Measurements from ENCODE around the gene FLNB. TPM values are rescaled to one million over a fixed set of nuclear protein-coding genes. Genes with fewer than 3 reads are reported as not detected.

Gene FLNB
- total RNA-seq, 1 experiment from 2014 or later, result 127 TPM

GRCh38 chr3:58008141-58009025 lies at the start of gene FLNB (continued):
- peak; percentile 45; the same call in 1 of the 2 replicates for TF ChIP-seq NFE2L1 (CRISPR knock-in tag; IDR thresholded peaks at IDR 0.05)
- no peak for TF ChIP-seq TEAD4 (CRISPR knock-in tag; IDR thresholded peaks at IDR 0.05)
- TF ChIP-seq IRF1 (CRISPR knock-in tag; IDR thresholded peaks at IDR 0.05), result no peak
- no peak for TF ChIP-seq ZNF263 (CRISPR knock-in tag; IDR thresholded peaks at IDR 0.05; ENCODE audit: low read depth)
- TF ChIP-seq SMAD3 (CRISPR knock-in tag; IDR thresholded peaks at IDR 0.05; ENCODE audit: borderline replicate concordance), result peak; percentile 71; the same call in 1 of the 2 replicates
- TF ChIP-seq E2F4 (CRISPR knock-in tag; IDR thresholded peaks at IDR 0.05; ENCODE audit: borderline replicate concordance, low read depth), result 0 out of 2 replicates have a peak, but pooled peaks have one; percentile 32
- TF ChIP-seq TP53 (CRISPR knock-in tag; IDR thresholded peaks at IDR 0.05), result no peak; the same call in 1 of the 2 replicates
- 0 out of 2 replicates have a peak, but pooled peaks have one; percentile 58 for TF ChIP-seq ETV6 (CRISPR knock-in tag; IDR thresholded peaks at IDR 0.05)
- TF ChIP-seq ZNF423 (CRISPR knock-in tag; IDR thresholded peaks at IDR 0.05), result no peak
- TF ChIP-seq TCF7 (CRISPR knock-in tag; IDR thresholded peaks at IDR 0.05; ENCODE audit: low read depth), result 0 out of 2 replicates have a peak, but pooled peaks have one; percentile 55
- TF ChIP-seq IRF2 (CRISPR knock-in tag; IDR thresholded peaks at IDR 0.05; ENCODE audit: borderline replicate concordance, low read depth), result no peak
- TF ChIP-seq E2F1 (CRISPR knock-in tag; IDR thresholded peaks at IDR 0.05), result no peak
- TF ChIP-seq AR (CRISPR knock-in tag; IDR thresholded peaks at IDR 0.05), result no peak
- no peak for TF ChIP-seq ZNF512 (CRISPR knock-in tag; IDR thresholded peaks at IDR 0.05; ENCODE audit: borderline replicate concordance)
- peak; percentile 21; the same call in 1 of the 2 replicates for TF ChIP-seq ZBTB21 (CRISPR knock-in tag; IDR thresholded peaks at IDR 0.05; ENCODE audit: borderline replicate concordance)
- TF ChIP-seq GTF2I (CRISPR knock-in tag; conservative IDR thresholded peaks at IDR 0.05), result no peak
- TF ChIP-seq AFF4 (CRISPR knock-in tag; IDR thresholded peaks at IDR 0.05; ENCODE audit: borderline replicate concordance), result no peak
- TF ChIP-seq ATF2 (CRISPR knock-in tag; IDR thresholded peaks at IDR 0.05; ENCODE audit: borderline replicate concordance, low read depth), result no peak
- TF ChIP-seq ATF6 (CRISPR knock-in tag; IDR thresholded peaks at IDR 0.05), result no peak
- TF ChIP-seq ZNF396 (CRISPR knock-in tag; IDR thresholded peaks at IDR 0.05; ENCODE audit: borderline replicate concordance), result no peak
- TF ChIP-seq NR3C1 (CRISPR knock-in tag; conservative IDR thresholded peaks at IDR 0.05; ENCODE audit: low read depth), result no peak
- TF ChIP-seq TEAD1 (CRISPR knock-in tag; IDR thresholded peaks at IDR 0.05), result no peak; the same call in 1 of the 2 replicates
